ENCODE data around the gene ZNF624. TPM values are rescaled to one million over a fixed set of nuclear protein-coding genes. Genes with fewer than 3 reads are reported as not detected.
A peak's percentile ranks its signal among the peaks of the same experiment; 100 is the strongest.
"Not testable (repeated sequence)": the region's sequence is repeated elsewhere in the genome, so short reads cannot be mapped to it uniquely, and the experiment has no call there.

ZNF624 gene
- 12.1 and 12.6 TPM in 2 replicates for total RNA-seq
- long read RNA-seq, full-length matches to known transcripts, result 9 of 11 reads
- long read RNA-seq, partial matches to known transcripts, result 1 of 11 reads
- long read RNA-seq, other reads (novel, unspliced or antisense), result 1 of 11 reads

DNA sequence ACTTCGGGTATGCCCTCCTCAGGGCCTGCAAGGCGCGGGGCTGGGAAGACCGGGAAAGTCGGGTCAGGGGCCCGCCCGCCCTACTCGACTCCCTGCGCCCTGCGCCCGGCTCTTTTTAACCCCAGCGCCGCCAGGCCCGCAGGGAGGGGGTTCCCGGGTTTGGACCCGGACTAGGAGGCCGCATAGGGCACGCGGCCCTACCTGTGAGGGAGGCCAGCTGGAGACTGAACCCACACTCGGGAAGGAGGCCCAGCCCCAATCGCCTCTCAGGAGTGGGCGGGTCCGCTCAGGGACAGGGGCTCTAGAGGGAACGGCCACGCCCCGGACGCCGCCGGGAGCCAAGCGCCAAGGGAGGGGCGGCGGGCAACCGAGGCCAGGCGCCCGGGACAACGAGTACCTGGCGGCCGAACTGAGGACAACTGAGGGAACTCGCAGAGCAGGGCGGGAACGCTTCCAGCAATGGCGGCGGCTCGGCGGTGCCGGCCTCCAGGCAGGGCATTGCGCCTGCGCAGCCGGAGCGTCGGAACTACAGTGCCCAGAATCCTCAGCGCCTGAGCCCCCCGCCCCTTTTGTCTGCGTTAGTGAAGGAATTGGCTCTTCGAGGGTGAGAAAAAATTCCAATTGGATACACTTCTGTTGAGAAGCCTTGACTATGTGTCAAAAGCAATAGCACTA lies at the start of gene ZNF624:
Gene ZNF624 (minus strand): TSS at position 484 of the 675 bp plus-strand sequence.
- H3K36me3 Mint-ChIP-seq (ENCODE audit: low read depth), result peaks cover 2% of the 10 kb centered on the region
- peak within 1 kb of the TSS; percentile 92 for H3K4me3 Mint-ChIP-seq
- peak within 1 kb of the TSS; percentile 40 for H3K27ac Mint-ChIP-seq (ENCODE audit: unreplicated experiment)
- peak; percentile 89 for DNase-seq (ENCODE audit: low read depth, low spot score)
- H3K4me1 Mint-ChIP-seq, result peaks cover 21% of the 10 kb centered on the region
- H3K9me3 Mint-ChIP-seq, result no peaks in the 10 kb centered on the region
- TF ChIP-seq, protein P1, sequence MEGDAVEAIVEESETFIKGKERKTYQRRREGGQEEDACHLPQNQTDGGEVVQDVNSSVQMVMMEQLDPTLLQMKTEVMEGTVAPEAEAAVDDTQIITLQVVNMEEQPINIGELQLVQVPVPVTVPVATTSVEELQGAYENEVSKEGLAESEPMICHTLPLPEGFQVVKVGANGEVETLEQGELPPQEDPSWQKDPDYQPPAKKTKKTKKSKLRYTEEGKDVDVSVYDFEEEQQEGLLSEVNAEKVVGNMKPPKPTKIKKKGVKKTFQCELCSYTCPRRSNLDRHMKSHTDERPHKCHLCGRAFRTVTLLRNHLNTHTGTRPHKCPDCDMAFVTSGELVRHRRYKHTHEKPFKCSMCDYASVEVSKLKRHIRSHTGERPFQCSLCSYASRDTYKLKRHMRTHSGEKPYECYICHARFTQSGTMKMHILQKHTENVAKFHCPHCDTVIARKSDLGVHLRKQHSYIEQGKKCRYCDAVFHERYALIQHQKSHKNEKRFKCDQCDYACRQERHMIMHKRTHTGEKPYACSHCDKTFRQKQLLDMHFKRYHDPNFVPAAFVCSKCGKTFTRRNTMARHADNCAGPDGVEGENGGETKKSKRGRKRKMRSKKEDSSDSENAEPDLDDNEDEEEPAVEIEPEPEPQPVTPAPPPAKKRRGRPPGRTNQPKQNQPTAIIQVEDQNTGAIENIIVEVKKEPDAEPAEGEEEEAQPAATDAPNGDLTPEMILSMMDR (conservative IDR thresholded peaks at IDR 0.05), result no peak
- H3K27me3 Mint-ChIP-seq (ENCODE audit: low read depth), result peaks cover 6% of the 10 kb centered on the region

- not testable (repeated sequence) for H3K9me3 Mint-ChIP-seq; H3K36me3 Mint-ChIP-seq (ENCODE audit: low read depth); DNase-seq (ENCODE audit: low read depth, low spot score); H3K4me1 Mint-ChIP-seq; H3K27me3 Mint-ChIP-seq (ENCODE audit: low read depth); H3K4me3 Mint-ChIP-seq; H3K27ac Mint-ChIP-seq (ENCODE audit: unreplicated experiment)
These were observed 44.0 kb upstream of the ZNF624 start for GRCh38 chr17:16697603-16698002.

DNA sequence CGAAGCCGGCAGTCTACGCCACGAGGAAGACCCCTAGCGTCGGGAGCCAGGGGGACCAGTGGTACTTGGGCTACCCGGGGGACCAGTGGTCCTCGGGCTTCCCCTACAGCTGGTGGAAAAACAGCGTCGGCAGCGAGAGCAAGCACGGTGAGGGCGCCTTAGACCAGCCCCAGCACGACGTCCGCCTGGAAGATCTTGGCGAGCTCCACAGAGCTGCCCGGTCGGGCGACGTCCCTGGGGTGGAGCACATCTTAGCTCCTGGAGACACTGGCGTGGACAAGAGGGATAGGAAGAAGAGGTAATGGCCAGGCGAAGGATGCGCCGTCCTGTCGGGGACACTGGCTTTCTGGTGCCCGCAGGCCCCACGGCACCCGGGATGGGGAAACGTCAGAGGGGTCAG lies 36.8 kb upstream of the ZNF624 start:
- not testable (repeated sequence) for H3K9me3 Mint-ChIP-seq; H3K4me3 Mint-ChIP-seq; H3K27ac Mint-ChIP-seq (ENCODE audit: unreplicated experiment); DNase-seq (ENCODE audit: low read depth, low spot score); H3K27me3 Mint-ChIP-seq (ENCODE audit: low read depth); H3K4me1 Mint-ChIP-seq; H3K36me3 Mint-ChIP-seq (ENCODE audit: low read depth)

DNA sequence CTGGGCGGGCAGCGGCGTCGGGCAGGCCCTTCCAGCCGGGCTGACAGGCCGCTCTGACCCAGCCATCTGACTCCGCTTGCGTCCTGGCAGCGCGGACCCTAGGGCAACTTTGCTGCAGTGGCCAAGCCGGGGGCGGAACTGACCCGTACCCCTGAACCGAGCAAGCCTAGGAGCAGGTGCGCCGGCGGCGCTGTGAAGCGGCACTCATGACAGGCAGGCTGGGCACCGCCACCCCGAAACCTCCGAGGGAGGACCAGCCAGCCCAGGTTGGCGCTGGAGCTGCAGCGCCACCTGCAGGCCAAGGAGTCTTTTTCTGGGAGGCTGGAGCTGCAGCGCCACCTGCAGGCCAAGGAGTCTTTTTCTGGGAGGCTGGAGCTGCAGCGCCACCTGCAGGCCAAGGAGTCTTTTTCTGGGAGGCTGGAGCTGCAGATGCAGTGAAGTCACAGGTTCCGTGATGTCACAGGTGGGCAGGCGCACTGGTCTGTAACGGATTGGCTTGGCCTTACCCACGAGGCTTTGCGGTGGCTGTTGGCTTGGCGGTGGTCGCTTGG lies 36.2 kb upstream of the ZNF624 start, which contains the start of gene CCDC144A:
Gene CCDC144A (plus strand): TSS at position 511 of the 551 bp plus-strand sequence. CDS start 160 bp downstream, outside the sequence.
- not testable (repeated sequence) for H3K4me1 Mint-ChIP-seq; H3K4me3 Mint-ChIP-seq; H3K27me3 Mint-ChIP-seq (ENCODE audit: low read depth); H3K27ac Mint-ChIP-seq (ENCODE audit: unreplicated experiment); H3K9me3 Mint-ChIP-seq; H3K36me3 Mint-ChIP-seq (ENCODE audit: low read depth); DNase-seq (ENCODE audit: low read depth, low spot score)
- TF ChIP-seq, protein P1 (conservative IDR thresholded peaks at IDR 0.05), result peak; percentile 60

DNA sequence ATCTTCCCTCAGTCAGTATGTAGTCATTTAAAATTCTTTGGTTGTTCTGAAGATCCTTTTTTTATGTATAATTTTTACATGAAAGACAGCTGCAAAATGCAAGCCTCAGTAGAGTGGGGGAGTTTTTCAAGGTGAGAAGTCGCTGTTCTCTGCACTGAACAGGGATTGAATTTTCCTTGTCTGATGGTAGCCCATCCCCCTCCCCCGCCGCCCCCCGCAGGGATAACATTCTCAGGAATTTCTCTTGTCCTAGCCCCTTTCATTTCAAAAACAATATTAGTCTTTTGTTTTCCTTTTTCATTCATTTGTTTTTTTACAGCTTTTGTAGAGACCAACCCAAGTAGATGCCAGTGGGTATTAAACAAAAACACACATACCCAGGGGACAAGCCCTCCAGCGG lies 33.5 kb upstream of the ZNF624 start:
- H3K9me3 Mint-ChIP-seq; H3K27ac Mint-ChIP-seq (ENCODE audit: unreplicated experiment); H3K36me3 Mint-ChIP-seq (ENCODE audit: low read depth); H3K4me1 Mint-ChIP-seq; H3K4me3 Mint-ChIP-seq; DNase-seq (ENCODE audit: low read depth, low spot score): not testable (repeated sequence)
- H3K27me3 Mint-ChIP-seq (ENCODE audit: low read depth), result peaks cover 14% of the 10 kb centered on the region

DNA sequence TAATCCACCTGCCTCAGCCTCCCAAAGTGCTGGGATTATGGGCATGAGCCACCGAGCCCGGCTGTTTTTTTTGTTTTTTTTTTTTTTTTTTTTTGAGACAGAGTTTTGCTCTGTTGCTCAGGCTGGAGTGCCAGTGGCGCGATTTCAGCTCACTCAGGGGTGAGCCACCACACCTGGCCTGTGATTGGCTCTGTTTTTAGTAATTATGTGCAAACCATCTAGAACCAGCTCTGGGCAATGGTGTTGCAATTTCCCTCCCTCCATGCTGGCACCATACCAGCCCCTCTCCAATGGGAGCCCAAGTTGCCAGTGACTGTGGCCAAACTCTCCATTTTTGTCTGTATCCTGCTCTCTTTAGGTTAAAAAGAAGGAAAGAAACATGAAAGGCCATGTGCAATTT lies 32.4 kb upstream of the ZNF624 start:
- DNase-seq (ENCODE audit: low read depth, low spot score); H3K4me1 Mint-ChIP-seq; H3K9me3 Mint-ChIP-seq; H3K4me3 Mint-ChIP-seq; H3K27ac Mint-ChIP-seq (ENCODE audit: unreplicated experiment); H3K36me3 Mint-ChIP-seq (ENCODE audit: low read depth): not testable (repeated sequence)
- H3K27me3 Mint-ChIP-seq (ENCODE audit: low read depth), result peaks cover 17% of the 10 kb centered on the region

- not testable (repeated sequence) for H3K27ac Mint-ChIP-seq (ENCODE audit: unreplicated experiment); H3K4me3 Mint-ChIP-seq; DNase-seq (ENCODE audit: low read depth, low spot score); H3K36me3 Mint-ChIP-seq (ENCODE audit: low read depth); H3K9me3 Mint-ChIP-seq; H3K4me1 Mint-ChIP-seq
- H3K27me3 Mint-ChIP-seq (ENCODE audit: low read depth), result peaks cover 20% of the 10 kb centered on the region
These were observed 29.9 kb upstream of the ZNF624 start for GRCh38 chr17:16683290-16684138.

Data from neural crest cell (in vitro differentiated cells).